ENCODE results near the gene GSS.

- TF ChIP-seq CTCF (IDR thresholded peaks at IDR 0.05) = no peak
- TF ChIP-seq POLR2A (IDR thresholded peaks at IDR 0.05) = no peak
Observed at GRCh38 chr20:34983995-34984735, 28.6 kb upstream of the GSS start.

Data from testis (tissue), 2 donors.